Endothelial cell of umbilical vein (primary cell): Measurements from ENCODE around the gene KRTAP27-1. TPM values are rescaled to one million over a fixed set of nuclear protein-coding genes. Genes with fewer than 3 reads are reported as not detected.

Experiments
- BruUV-seq: library from RNA; stranded (reverse); fragments of 400-500 nt; replicated peaks from 2 replicates; lab custom pipeline; 2021; lab: Mats Ljungman, UMichigan
- CTCF ChIA-PET: fragments of 300-600, 350-600 bp; sonication (Branson Sonifier 250); formaldehyde crosslinking; loops from one replicate; lab custom pipeline; 2021; ENCODE audit warnings: antibody characterized with exemption, inconsistent platforms; lab: Charles Lee
- POLR2A ChIA-PET: fragments of 300-600, 350-600 bp; sonication (Branson Sonifier 250); formaldehyde crosslinking; loops from one replicate; lab custom pipeline; 2021; ENCODE audit warnings: antibody characterized with exemption, inconsistent platforms; lab: Charles Lee
- DNase-seq: peaks from one replicate; pipeline ENCODE4 v3.0.0-alpha.2; 2011; ENCODE audit warnings: low read depth, low spot score
- FAIRE-seq: peaks from 2 replicates; lab custom pipeline; 2011; peaks lifted over from hg19 to GRCh38; lab: Jason Lieb, UNC
- H2AFZ ChIP-seq: 2 replicates; pipeline ENCODE4 v1.6.0; 2012; ENCODE audit warnings: low read depth, low read length, control low read depth, inconsistent platforms
- H3K27ac ChIP-seq: 2 replicates; pipeline ENCODE4 v1.5.1; 2011; ENCODE audit warnings: low read depth, mild to moderate bottlenecking, control low read depth, low read length, moderate library complexity; ENCODE audit not compliant: insufficient read depth
- H3K27me3 ChIP-seq, 2 experiments: 2 replicates each; pipeline versions ENCODE4 v1.6.0 to v1.6.1; 2011; ENCODE audit warnings: low read length in 2 of 2, mixed read lengths in 1 of 2; ENCODE audit not compliant: control insufficient read depth in 2 of 2, insufficient read depth in 2 of 2
- H3K36me3 ChIP-seq, 2 experiments: 2 replicates in 1 of 2; 3 replicates in 1 of 2; pipeline ENCODE4 v1.5.1; 2011; ENCODE audit warnings: low read length in 2 of 2, mild to moderate bottlenecking in 1 of 2, moderate library complexity in 1 of 2; ENCODE audit not compliant: control insufficient read depth in 2 of 2, insufficient read depth in 2 of 2; ENCODE audit errors: extremely low read depth in 1 of 2
- H3K4me1 ChIP-seq: 3 replicates; pipeline ENCODE4 v1.5.1; 2011; ENCODE audit warnings: mild to moderate bottlenecking, low read length; ENCODE audit not compliant: control insufficient read depth, insufficient read depth; ENCODE audit errors: extremely low read depth
- H3K4me2 ChIP-seq: 2 replicates; pipeline ENCODE4 v1.6.1; 2011; ENCODE audit warnings: low read length, control low read depth, mixed read lengths; ENCODE audit not compliant: insufficient read depth
- H3K4me3 ChIP-seq, 3 experiments: fragments of 200-600 bp in 1 of 3; sonication (generic), shearing (Covaris generic) in 1 of 3; replicated peaks in 1 of 3; 2 replicates each; pipeline ENCODE4 v1.5.1; 2011 to 2016; ENCODE audit warnings: control low read depth in 3 of 3, low read length in 3 of 3, mild to moderate bottlenecking in 2 of 3, inconsistent platforms in 1 of 3, low read depth in 1 of 3, moderate library complexity in 1 of 3; ENCODE audit not compliant: insufficient read depth in 1 of 3
- H3K79me2 ChIP-seq: 2 replicates; pipeline ENCODE4 v1.6.0; 2012; ENCODE audit warnings: low read length, inconsistent platforms; ENCODE audit not compliant: control insufficient read depth, insufficient read depth
- H3K9ac ChIP-seq: replicated peaks from 2 replicates; pipeline ENCODE3; 2011; ENCODE audit warnings: low read length, control low read depth; ENCODE audit not compliant: insufficient read depth; ENCODE audit errors: extremely low read depth
- H3K9me1 ChIP-seq: replicated peaks from 3 replicates; pipeline ENCODE4 v1.6.0; 2011; ENCODE audit warnings: mild to moderate bottlenecking, low read length; ENCODE audit not compliant: control insufficient read depth, insufficient read depth; ENCODE audit errors: extremely low read depth
- H3K9me3 ChIP-seq: replicated peaks from 2 replicates; pipeline ENCODE4 v1.5.1; 2012; ENCODE audit warnings: low read length, inconsistent platforms; ENCODE audit not compliant: control insufficient read depth, insufficient read depth
- H4K20me1 ChIP-seq: replicated peaks from 2 replicates; pipeline ENCODE3; 2011; ENCODE audit warnings: mild to moderate bottlenecking, low read length; ENCODE audit not compliant: control insufficient read depth, insufficient read depth; ENCODE audit errors: extremely low read depth
- EZH2 ChIP-seq: IDR thresholded peaks from 2 replicates; pipeline ENCODE4 v1.6.1; 2012; ENCODE audit warnings: borderline replicate concordance, low read depth, mild to moderate bottlenecking, moderate library complexity, low read length, inconsistent platforms; ENCODE audit not compliant: severe bottlenecking
- FOS ChIP-seq: IDR thresholded peaks from 2 replicates; pipeline ENCODE4 v1.6.1; 2011; ENCODE audit warnings: mild to moderate bottlenecking, low read length, moderate library complexity, borderline replicate concordance; ENCODE audit not compliant: insufficient read depth
- GATA2 ChIP-seq: IDR thresholded peaks from 2 replicates; pipeline ENCODE4 v1.7.0; 2011; ENCODE audit warnings: low read depth, mild to moderate bottlenecking, moderate library complexity, mixed read lengths, low read length; ENCODE audit not compliant: insufficient read length, insufficient read depth
- JUN ChIP-seq: IDR thresholded peaks from 2 replicates; pipeline ENCODE4 v1.6.1; 2011; ENCODE audit warnings: borderline replicate concordance, low read depth; ENCODE audit not compliant: insufficient read length, insufficient read depth
- MYC ChIP-seq: IDR thresholded peaks from one replicate; pipeline ENCODE4 v1.6.1; 2011; ENCODE audit warnings: mild to moderate bottlenecking, low read depth, low read length
- POLR2A ChIP-seq: IDR thresholded peaks from 2 replicates; pipeline ENCODE4 v1.6.1; 2012; ENCODE audit warnings: low read depth, mild to moderate bottlenecking, control low read depth, low read length
- POLR2AphosphoS5 ChIP-seq: IDR thresholded peaks from 2 replicates; pipeline ENCODE4 v1.6.1; 2012; ENCODE audit warnings: low read depth, mild to moderate bottlenecking, control low read depth, low read length, moderate library complexity; ENCODE audit not compliant: insufficient read depth
- dilution Hi-C: fragments of 300-500 bp; cut with MboI; formaldehyde crosslinking; loops from one replicate; pipeline ENCODE4 v1.15.0; 2019; ENCODE audit warnings: low sequenced_read_pairs; ENCODE audit not compliant: extremely low pct_ligation_motif_present
- intact Hi-C: fragments of 100-400 bp; cut with micrococcal nuclease; formaldehyde crosslinking; loops from one replicate; pipeline ENCODE4 v1.10.0; 2022
- polyA plus RNA-seq, 4 experiments: library from polyadenylated mRNA; depleted of rRNA in 3 of 4; stranded (reverse) in 3 of 4; unstranded in 1 of 4; fragments of >200 nt; gene quantifications; 2 replicates each; pipeline versions ENCODE4 v1.2.1 to v1.2.3, GENCODE V29; 2011 to 2012; ENCODE audit warnings: missing spikeins in 1 of 4
- total RNA-seq: library from RNA; stranded (reverse); gene quantifications from 2 replicates; pipeline ENCODE4 v1.2.3, GENCODE V29; 2021
- TF ChIP-seq, protein P1 (sequence below): IDR thresholded peaks from 2 replicates; pipeline ENCODE4 v1.6.1; 2011; ENCODE audit not compliant: insufficient read depth, insufficient read length
- TF ChIP-seq, protein P2 (sequence below), 2 donors: IDR thresholded peaks; 1 replicate in 1 of 2; 2 replicates in 1 of 2; pipeline ENCODE4 v1.5.1; 2011; ENCODE audit warnings: low read length in 2 of 2, mild to moderate bottlenecking in 2 of 2, moderate library complexity in 2 of 2, control low read depth in 1 of 2, inconsistent platforms in 1 of 2, low read depth in 1 of 2; ENCODE audit not compliant: insufficient read depth in 1 of 2; ENCODE audit errors: extremely low read depth in 1 of 2

KRTAP27-1 gene
- total and polyA plus RNA-seq, 2 donors (not counting 3 experiments of a cell fraction or from before 2014, with no cell fraction given), result not detected

DNA sequence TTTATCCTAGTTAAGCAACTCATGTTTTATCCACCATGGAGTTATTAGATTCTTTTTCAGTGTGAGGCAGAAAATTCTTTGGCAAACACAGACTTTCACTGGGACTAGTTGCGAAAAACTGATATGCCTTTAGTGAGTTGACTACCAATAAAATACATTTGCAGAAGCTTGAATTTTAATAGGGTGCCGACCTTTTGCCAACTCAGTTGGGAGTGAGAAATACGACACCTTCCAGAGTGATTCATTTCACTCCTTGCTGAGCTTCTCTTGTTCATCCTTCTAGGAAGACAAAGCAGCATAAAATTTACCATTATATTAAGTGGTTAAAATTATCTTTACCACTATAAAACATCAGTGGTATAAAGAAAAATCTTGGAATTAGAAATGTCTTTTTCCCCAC, 12.1 kb upstream of the KRTAP27-1 start:
- Histone ChIP-seq H3K4me2 (no peak overlapping the region), H3K4me1 (no peaks in the 10 kb centered on the region), H2AFZ (no peak overlapping the region), H3K79me2 (no peaks in the 10 kb centered on the region), H3K9me3 (peaks cover 4% of the 10 kb centered on the region), H3K36me3 (no peaks in the 10 kb centered on the region), H3K27ac (no peak overlapping the region), H4K20me1 (no peaks in the 10 kb centered on the region), H3K9me1 (no peaks in the 10 kb centered on the region), H3K9ac (no peak overlapping the region), H3K27me3 (no peaks in the 10 kb centered on the region), H3K4me3 (no peak overlapping the region)
- FAIRE-seq (no peak), DNase-seq (no peak)
- TF ChIP-seq EZH2 (no peak), FOS (no peak), POLR2AphosphoS5 (no peak), MYC (no peak), POLR2A (no peak), GATA2 (no peak), JUN (no peak)
- TF ChIP-seq, protein P1, sequence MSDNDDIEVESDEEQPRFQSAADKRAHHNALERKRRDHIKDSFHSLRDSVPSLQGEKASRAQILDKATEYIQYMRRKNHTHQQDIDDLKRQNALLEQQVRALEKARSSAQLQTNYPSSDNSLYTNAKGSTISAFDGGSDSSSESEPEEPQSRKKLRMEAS, result no peak
- TF ChIP-seq, protein P2, sequence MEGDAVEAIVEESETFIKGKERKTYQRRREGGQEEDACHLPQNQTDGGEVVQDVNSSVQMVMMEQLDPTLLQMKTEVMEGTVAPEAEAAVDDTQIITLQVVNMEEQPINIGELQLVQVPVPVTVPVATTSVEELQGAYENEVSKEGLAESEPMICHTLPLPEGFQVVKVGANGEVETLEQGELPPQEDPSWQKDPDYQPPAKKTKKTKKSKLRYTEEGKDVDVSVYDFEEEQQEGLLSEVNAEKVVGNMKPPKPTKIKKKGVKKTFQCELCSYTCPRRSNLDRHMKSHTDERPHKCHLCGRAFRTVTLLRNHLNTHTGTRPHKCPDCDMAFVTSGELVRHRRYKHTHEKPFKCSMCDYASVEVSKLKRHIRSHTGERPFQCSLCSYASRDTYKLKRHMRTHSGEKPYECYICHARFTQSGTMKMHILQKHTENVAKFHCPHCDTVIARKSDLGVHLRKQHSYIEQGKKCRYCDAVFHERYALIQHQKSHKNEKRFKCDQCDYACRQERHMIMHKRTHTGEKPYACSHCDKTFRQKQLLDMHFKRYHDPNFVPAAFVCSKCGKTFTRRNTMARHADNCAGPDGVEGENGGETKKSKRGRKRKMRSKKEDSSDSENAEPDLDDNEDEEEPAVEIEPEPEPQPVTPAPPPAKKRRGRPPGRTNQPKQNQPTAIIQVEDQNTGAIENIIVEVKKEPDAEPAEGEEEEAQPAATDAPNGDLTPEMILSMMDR (IDR thresholded peaks at IDR 0.05; ENCODE audit: extremely low read depth in 1 of 2, insufficient read depth in 1 of 2, low read depth in 1 of 2, low read length in 2 of 2), result no peak
- intact Hi-C loops (no loop called here), dilution Hi-C loops (no loop called here)
- ChIA-PET POLR2A (no interaction called here), CTCF (no interaction called here)
- no TSS peak for BruUV-seq
